ENCODE results near the gene SNTG2.
"Not testable (repeated sequence)": the region's sequence is repeated elsewhere in the genome, so short reads cannot be mapped to it uniquely, and the experiment has no call there.

Gene SNTG2

GRCh38 chr2:1209761-1210160 is 259.1 kb downstream of the SNTG2 start:
- DNase-seq, result no peak

- DNase-seq, result no peak
Observed at GRCh38 chr2:1210352-1210751, 259.7 kb downstream of the SNTG2 start.

GRCh38 chr2:1219901-1220573 is 269.4 kb downstream of the SNTG2 start:
- DNase-seq, result no peak

GRCh38 chr2:1222056-1222455 is 271.4 kb downstream of the SNTG2 start:
- DNase-seq, result no peak

GRCh38 chr2:1223791-1224190 is 273.1 kb downstream of the SNTG2 start:
- no peak for DNase-seq

- DNase-seq, result no peak
Observed at GRCh38 chr2:1224901-1225300, 274.3 kb downstream of the SNTG2 start.

GRCh38 chr2:1226766-1227165 is 276.1 kb downstream of the SNTG2 start:
- DNase-seq, result no peak

- DNase-seq, result no peak
Observed at GRCh38 chr2:1227274-1227900, 276.7 kb downstream of the SNTG2 start.

GRCh38 chr2:1229596-1229995 is 278.9 kb downstream of the SNTG2 start:
- not testable (repeated sequence) for DNase-seq

- DNase-seq, result no peak
Observed at GRCh38 chr2:1230155-1230893, 279.7 kb downstream of the SNTG2 start.

GRCh38 chr2:1231466-1232063 is 280.9 kb downstream of the SNTG2 start:
- no peak for DNase-seq

- DNase-seq, result no peak
Observed at GRCh38 chr2:1233281-1233680, 282.6 kb downstream of the SNTG2 start.

- no peak for DNase-seq
Observed at GRCh38 chr2:1234731-1235308, 284.2 kb downstream of the SNTG2 start.

GRCh38 chr2:1235806-1236205 is 285.2 kb downstream of the SNTG2 start:
- DNase-seq, result no peak

- no peak for DNase-seq
Observed at GRCh38 chr2:1236606-1237005, 286.0 kb downstream of the SNTG2 start.

- no peak for DNase-seq
Observed at GRCh38 chr2:1237783-1238182, 287.1 kb downstream of the SNTG2 start.

GRCh38 chr2:1238598-1239138 is 288.0 kb downstream of the SNTG2 start:
- no peak for DNase-seq

GRCh38 chr2:1245193-1245592 is 294.5 kb downstream of the SNTG2 start:
- DNase-seq, result no peak

GRCh38 chr2:1246239-1246638 is 295.6 kb downstream of the SNTG2 start:
- DNase-seq, result no peak

- DNase-seq, result no peak
Observed at GRCh38 chr2:1246991-1247390, 296.3 kb downstream of the SNTG2 start.

- no peak for DNase-seq
Observed at GRCh38 chr2:1248187-1248586, 297.5 kb downstream of the SNTG2 start.

GRCh38 chr2:1249897-1250687 is 299.4 kb downstream of the SNTG2 start:
- DNase-seq, result no peak
